ENCODE measurements around the gene SPAG7. TPM values are rescaled to one million over a fixed set of nuclear protein-coding genes. Genes with fewer than 3 reads are reported as not detected.

The SPAG7 gene, protein sequence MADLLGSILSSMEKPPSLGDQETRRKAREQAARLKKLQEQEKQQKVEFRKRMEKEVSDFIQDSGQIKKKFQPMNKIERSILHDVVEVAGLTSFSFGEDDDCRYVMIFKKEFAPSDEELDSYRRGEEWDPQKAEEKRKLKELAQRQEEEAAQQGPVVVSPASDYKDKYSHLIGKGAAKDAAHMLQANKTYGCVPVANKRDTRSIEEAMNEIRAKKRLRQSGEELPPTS
- 10 to 100 TPM; 60.6 to 65.8 TPM for total RNA-seq

DNA sequence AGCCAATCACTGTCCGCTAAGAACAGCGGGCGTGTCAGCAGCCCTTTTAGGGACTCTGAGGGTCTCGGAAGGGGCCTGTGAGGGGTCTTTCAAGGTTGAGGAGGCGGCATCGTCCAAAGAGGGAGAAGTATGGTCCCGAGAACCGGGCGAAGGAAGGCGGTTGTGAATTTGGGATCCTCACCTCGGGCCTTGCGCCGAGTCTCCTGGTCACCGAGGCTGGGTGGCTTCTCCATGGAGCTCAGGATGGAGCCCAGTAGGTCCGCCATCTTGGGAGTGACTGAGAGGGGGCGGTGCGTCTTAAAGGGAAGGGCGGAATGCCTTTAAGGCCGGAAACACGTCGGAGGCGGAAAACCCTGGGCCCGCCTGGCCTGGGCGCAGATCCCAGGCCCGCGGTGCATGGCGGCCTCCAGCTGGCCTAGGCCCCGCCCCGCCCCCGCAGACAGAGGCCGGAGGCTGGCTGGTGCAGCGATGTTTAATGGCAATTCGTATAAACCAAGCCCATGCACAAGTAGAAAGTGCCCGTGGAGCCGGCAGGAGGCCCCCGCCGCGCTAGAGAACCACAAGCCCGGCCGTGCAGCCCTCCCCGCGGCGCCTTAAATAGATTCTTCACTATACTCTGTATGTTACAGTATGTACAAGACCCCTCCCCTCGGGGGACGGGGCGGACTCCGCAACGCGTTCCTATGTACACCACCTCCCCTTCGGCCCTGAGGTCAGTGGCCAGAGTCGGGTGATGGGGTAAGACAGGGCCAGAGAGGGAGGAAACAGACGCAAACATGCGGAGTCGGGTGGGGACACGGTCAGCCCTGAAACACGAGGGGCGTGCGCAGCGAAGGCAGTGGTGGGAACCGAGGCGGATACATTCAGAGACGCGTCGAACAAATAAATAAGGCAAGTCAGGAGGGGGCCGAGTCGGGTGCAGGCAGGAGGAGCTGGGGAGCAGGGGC is at the start of gene SPAG7:
Gene SPAG7 (minus strand): TSS at position 279 of the 947 bp plus-strand sequence. CDS start 13 bp downstream, at position 266.
- H3K36me3 Mint-ChIP-seq = peaks cover 29% of the 10 kb centered on the region
- intact Hi-C loops (cut with micrococcal nuclease) = loop anchor here (1.0 to 5.0 kb wide), 3 partner anchors 20 to 64 kb away; partner anchors contain the start of genes PFN1, RNF167 and SLC25A11
- peaks cover 3% of the 10 kb centered on the region for H3K9me3 Mint-ChIP-seq
- peak; percentile 96 for DNase-seq
- CTCF ChIA-PET = interaction anchor here (0.6 to 3.1 kb wide), 12 partner anchors 13 to 402 kb away, joined by 3 to 12 read pairs (median 4); partner anchors contain the start of genes CAMTA2, ENO3, RNF167 and SLC25A11
- H3K27me3 Mint-ChIP-seq = no peaks in the 10 kb centered on the region
- H3K4me3 Mint-ChIP-seq = no peak within 1 kb of the TSS
- POLR2A ChIA-PET = interaction anchor here (0.6 to 10.7 kb wide), 9 partner anchors 13 to 264 kb away, joined by 3 to 346 read pairs (median 4); partner anchors contain the start of genes CAMTA2, ENO3, INCA1 and KIF1C
- peaks cover 37% of the 10 kb centered on the region for H3K4me1 Mint-ChIP-seq (ENCODE audit: low read depth)
- no peak within 1 kb of the TSS for H3K27ac Mint-ChIP-seq

DNA sequence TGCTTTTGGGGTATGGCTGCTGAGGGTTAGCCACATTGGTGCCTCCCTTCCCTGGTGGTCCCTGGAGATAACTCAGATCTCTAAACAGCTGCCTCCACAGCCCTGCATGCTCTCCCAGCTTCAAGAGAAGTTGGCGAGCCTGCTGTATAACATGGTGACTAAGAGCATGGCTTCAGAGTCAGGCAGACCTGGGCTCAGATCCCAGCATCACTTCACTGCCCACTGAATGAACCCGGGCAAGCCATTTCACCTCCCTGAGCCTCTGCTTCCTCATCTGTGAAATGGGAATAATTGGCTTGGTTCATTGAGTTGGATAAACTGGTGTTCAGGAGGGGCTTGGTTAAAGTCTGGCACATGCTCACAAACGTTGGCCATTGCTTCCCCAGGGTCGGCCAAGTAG is 46.7 kb upstream of the SPAG7 start:
- CTCF ChIA-PET = no interaction called here
- no peak overlapping the region for H3K27ac Mint-ChIP-seq

DNA sequence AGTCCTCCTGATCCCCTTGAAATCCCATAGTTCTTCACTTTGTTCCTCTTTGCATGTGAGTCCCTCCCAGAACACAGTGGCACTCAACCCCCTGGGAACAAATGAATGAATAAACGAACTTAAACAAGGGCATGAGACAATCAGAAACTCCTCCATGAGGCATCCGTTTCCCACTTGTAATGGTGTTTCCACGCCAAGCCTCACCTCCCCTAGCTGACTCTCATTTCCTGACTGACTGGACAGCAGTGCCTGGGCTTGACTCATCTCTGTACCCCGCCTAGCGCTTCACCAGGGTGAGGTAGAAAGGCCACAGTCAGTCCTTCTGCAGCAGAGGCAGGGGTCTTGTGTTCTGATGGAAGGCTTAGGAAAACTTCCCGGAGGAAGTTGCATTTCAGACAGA is 44.3 kb upstream of the SPAG7 start:
- H3K4me1 Mint-ChIP-seq (ENCODE audit: low read depth) = peaks cover 20% of the 10 kb centered on the region
- intact Hi-C loops (cut with micrococcal nuclease) = no loop called here
- H3K27ac Mint-ChIP-seq = peak overlapping the region; percentile 74
- no peaks in the 10 kb centered on the region for H3K27me3 Mint-ChIP-seq
- ChIA-PET POLR2A (no interaction called here), CTCF (interaction anchor here (1.5 kb wide), 2 partner anchors 31 to 50 kb away, joined by 3 to 4 read pairs; no protein-coding TSS in a partner anchor)
- DNase-seq = peak; percentile 80
- H3K9me3 Mint-ChIP-seq = no peaks in the 10 kb centered on the region
- H3K36me3 Mint-ChIP-seq = peaks cover 36% of the 10 kb centered on the region
- no peak overlapping the region for H3K4me3 Mint-ChIP-seq

More for the DNA sequence above, 46.7 kb upstream of the SPAG7 start:
- H3K4me1 Mint-ChIP-seq (ENCODE audit: low read depth) = peaks cover 25% of the 10 kb centered on the region
- H3K9me3 Mint-ChIP-seq = no peaks in the 10 kb centered on the region
- intact Hi-C loops (cut with micrococcal nuclease) = no loop called here
- peaks cover 22% of the 10 kb centered on the region for H3K36me3 Mint-ChIP-seq
- no peak for DNase-seq
- no peaks in the 10 kb centered on the region for H3K27me3 Mint-ChIP-seq
- POLR2A ChIA-PET = no interaction called here
- H3K4me3 Mint-ChIP-seq = no peak overlapping the region

DNA sequence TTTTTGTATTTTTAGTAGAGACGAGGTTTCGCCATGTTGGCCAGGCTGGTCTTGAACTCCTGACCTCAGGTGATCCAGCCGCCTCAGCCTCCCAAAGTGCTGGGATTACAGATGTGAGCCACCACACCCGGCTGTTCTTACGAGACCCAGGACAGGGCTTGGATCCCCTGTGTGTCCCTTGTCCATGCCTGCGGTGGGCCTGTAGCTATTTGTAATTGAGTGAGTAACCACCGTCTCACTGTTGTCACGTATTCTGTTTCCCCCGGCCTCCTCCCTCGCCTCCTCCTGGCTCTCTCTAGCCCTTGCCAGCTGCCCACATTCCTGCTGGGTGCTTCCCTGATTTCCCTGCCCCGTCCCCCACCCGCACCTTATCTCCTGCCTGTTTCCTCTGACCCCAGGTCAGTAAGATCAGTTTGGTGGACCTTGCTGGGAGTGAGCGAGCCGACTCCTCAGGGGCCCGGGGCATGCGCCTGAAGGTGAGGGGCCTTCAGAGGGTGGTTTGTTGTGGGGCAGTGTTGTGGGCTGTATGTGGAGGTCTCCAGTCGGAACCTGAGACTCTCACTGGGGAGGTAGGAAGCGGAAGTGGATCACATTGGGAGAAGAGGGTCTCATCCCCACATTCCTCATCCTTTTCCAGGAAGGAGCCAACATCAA is 35.7 kb upstream of the SPAG7 start:
- Mint-ChIP-seq H3K36me3 (peaks cover 51% of the 10 kb centered on the region), H3K4me1 (ENCODE audit: low read depth) (peaks cover 12% of the 10 kb centered on the region), H3K27ac (no peak overlapping the region), H3K9me3 (no peaks in the 10 kb centered on the region), H3K27me3 (no peaks in the 10 kb centered on the region), H3K4me3 (no peak overlapping the region)
- no peak for DNase-seq
- CTCF ChIA-PET = no interaction called here
- intact Hi-C loops (cut with micrococcal nuclease) = no loop called here
- POLR2A ChIA-PET = no interaction called here

DNA sequence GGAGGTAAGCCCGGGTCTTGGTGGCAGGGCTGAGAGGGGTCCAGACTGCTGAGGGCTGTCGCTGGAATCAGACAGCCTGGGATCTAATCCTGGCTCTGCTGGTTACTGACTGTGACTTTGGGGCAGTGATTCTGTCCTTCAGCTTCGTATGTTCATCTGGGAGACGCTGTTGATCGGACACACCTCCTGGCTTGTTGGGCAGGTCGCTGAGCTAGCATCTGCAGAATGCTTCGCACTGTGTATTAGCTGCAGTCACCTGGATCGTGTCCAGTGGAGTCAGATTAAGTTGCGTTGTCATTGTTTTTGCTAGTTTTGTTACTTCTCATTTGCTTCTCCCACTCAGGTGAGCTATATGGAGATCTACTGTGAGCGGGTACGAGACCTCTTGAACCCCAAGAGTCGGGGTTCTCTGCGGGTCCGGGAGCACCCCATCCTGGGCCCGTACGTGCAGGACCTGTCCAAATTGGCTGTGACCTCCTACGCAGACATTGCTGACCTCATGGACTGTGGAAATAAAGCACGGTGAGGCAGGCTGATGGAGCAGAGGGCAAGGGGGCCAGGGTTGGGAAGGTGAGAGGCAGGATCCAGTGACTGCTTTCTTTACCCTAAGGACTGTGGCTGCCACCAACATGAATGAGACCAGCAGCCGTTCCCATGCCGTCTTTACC is 34.6 kb upstream of the SPAG7 start:
- Mint-ChIP-seq H3K4me1 (ENCODE audit: low read depth) (peaks cover 12% of the 10 kb centered on the region), H3K27ac (no peak overlapping the region), H3K4me3 (no peak overlapping the region), H3K27me3 (no peaks in the 10 kb centered on the region), H3K36me3 (peaks cover 42% of the 10 kb centered on the region), H3K9me3 (no peaks in the 10 kb centered on the region)
- CTCF ChIA-PET = interaction anchor here (0.9 kb wide), 1 partner anchor 93 kb away, joined by 3 read pairs; no protein-coding TSS in a partner anchor
- POLR2A ChIA-PET = no interaction called here
- DNase-seq = no peak
- intact Hi-C loops (cut with micrococcal nuclease) = no loop called here

DNA sequence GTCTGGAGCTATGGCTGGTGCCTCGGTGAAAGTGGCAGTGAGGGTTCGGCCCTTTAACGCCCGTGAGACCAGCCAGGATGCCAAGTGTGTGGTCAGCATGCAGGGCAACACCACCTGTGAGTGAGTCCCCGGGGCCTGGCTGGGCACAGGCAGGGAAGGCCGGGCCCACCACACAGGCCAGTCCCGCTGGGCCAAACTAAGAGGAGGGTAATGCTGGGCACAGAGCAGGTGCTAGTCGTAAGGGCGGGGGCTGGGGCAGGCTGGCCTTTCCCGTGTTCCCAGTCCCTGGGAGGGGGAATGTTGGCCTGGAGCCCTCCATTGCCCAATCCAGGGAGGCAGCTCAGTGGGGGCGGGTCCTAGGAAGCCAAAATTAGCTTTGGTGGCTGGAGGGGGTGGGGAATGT is 32.6 kb upstream of the SPAG7 start:
- intact Hi-C loops (cut with micrococcal nuclease) = no loop called here
- Mint-ChIP-seq H3K9me3 (no peaks in the 10 kb centered on the region), H3K4me3 (no peak overlapping the region), H3K4me1 (ENCODE audit: low read depth) (peaks cover 17% of the 10 kb centered on the region), H3K27ac (no peak overlapping the region), H3K27me3 (no peaks in the 10 kb centered on the region), H3K36me3 (peaks cover 31% of the 10 kb centered on the region)
- DNase-seq = no peak
- CTCF ChIA-PET = interaction anchor here (1.4 kb wide), 1 partner anchor 91 kb away, joined by 4 read pairs; no protein-coding TSS in a partner anchor
- POLR2A ChIA-PET = no interaction called here

DNA sequence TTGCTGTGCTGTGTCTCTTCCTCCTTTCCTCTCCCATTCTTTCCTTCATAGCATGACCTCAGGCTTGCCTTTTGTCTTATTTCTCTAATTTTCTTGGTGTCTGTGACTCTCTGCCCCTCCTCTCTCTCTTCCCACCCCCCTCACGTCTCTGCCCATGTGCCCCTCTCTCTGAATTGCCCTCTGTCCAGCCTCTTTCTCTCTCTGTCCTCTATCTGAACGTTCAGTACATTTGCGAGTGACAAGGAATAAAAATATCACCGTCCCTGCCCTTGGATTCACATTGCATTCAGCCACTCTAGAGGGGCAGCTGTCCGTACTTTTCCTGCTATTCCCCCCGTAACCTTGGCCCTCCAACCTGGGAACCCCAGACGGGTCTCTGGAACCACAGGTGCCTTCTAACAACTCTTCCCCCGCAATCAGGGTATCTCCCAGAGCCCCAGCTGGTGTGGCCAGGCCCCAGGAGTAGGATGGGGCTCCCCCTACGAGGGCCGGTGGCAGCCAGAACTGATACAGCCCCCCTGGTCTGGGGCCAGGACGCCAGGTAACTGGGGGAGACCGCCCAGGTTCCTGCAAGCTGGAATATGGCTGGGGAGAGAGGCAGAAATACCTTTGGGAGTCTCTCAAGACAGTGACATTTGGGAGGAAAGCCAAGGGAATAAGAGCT is 31.9 kb upstream of the SPAG7 start:
- intact Hi-C loops (cut with micrococcal nuclease) = loop anchor here (5.0 kb wide), 1 partner anchor 33 kb away; no protein-coding TSS in a partner anchor

DNA sequence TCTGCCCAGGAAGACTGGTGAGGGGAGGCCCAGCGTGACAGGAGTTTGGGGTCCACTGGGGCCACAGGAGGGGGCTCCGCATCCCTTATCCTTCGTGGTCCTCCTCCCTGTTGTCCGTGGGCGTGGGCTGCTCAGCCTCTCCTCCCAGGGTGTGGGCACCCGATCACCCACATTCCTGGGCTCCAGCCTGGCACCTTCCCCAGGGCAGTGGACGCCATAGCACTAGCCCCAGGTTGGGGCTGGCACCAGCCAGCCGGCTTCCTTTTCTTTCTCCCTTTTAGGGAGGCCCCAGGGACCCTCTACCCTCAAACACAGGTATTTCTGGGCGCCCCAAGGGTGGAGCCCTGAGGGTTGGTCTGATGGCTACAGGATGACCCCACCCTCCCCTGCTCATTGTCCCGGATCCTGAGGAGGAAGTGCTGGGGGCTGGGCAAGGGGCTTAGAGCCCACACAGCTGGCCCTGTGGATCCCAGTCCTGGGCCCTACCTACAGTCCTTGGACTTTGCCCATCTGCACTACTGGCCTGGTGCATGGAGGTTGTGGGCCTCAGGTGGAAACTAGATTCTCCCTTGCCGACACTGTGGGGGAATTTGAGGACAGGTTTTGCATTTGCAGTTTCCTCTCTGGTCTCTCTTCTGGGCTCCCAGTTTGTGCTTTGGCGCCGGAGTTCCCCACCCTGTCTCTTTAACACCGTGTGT is 31.3 kb upstream of the SPAG7 start:
- Mint-ChIP-seq H3K4me3 (peak overlapping the region; percentile 82), H3K9me3 (no peaks in the 10 kb centered on the region), H3K27ac (peak overlapping the region; percentile 42), H3K27me3 (no peaks in the 10 kb centered on the region), H3K36me3 (peaks cover 17% of the 10 kb centered on the region), H3K4me1 (ENCODE audit: low read depth) (peaks cover 20% of the 10 kb centered on the region)
- intact Hi-C loops (cut with micrococcal nuclease) = loop anchor here (5.0 kb wide), 1 partner anchor 33 kb away; no protein-coding TSS in a partner anchor
- no peak for DNase-seq
- CTCF ChIA-PET = interaction anchor here (1.4 kb wide), 2 partner anchors 18 to 89 kb away, joined by 4 to 5 read pairs; no protein-coding TSS in a partner anchor
- POLR2A ChIA-PET = interaction anchor here (2.9 kb wide), 1 partner anchor 11 kb away, joined by 31 read pairs; the partner anchor contains the start of gene CAMTA2

More for the DNA sequence above, 31.9 kb upstream of the SPAG7 start:
- Mint-ChIP-seq H3K27me3 (no peaks in the 10 kb centered on the region), H3K9me3 (no peaks in the 10 kb centered on the region), H3K36me3 (peaks cover 24% of the 10 kb centered on the region), H3K4me3 (peak overlapping the region; percentile 82), H3K4me1 (ENCODE audit: low read depth) (peaks cover 20% of the 10 kb centered on the region), H3K27ac (peak overlapping the region; percentile 2)
- POLR2A ChIA-PET = no interaction called here
- no peak for DNase-seq
- CTCF ChIA-PET = interaction anchor here (1.4 kb wide), 1 partner anchor 90 kb away, joined by 4 read pairs; no protein-coding TSS in a partner anchor

DNA sequence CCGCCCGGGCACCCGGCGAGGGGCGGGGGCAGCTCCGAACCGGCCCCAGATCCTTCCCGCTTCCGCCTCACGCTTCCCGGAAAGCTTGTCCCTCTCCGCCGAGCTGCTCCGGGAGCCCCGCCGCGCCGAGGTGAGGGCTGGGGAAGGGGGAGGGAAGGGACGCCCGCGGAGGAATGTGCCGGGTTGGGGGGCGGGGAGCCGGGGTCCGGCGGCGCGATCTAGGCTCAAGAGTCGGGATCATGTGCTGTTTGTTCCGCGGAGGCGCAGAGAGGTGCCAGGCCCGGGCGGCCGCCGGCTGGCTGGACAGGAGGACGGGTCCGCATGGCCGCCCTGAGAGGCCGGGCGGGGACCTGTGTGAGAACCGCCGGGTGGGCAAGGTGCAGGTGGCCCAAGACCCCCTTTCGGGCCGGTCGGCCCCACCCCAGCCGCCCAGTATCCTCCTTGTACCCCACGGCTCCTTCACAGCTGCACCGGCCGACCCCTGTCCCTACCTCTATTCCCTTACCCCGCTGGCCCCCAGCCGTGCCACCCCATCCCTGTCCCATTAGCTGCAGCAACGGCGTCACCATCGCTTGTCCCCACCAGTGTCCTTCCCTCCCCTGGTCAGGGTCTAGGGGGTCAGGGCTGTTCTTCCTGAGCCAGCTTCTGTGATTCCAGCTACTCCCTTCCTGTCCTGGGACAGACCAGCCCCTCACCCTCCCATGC is 30.6 kb upstream of the SPAG7 start:
- POLR2A ChIA-PET = interaction anchor here (0.6 to 2.9 kb wide), 8 partner anchors 10 to 79 kb away, joined by 3 to 31 read pairs (median 6); partner anchors contain the start of genes CAMTA2, PFN1, RNF167 and SLC25A11
- Mint-ChIP-seq H3K36me3 (peaks cover 11% of the 10 kb centered on the region), H3K27me3 (no peaks in the 10 kb centered on the region), H3K9me3 (no peaks in the 10 kb centered on the region), H3K27ac (peak overlapping the region; percentile 42), H3K4me1 (ENCODE audit: low read depth) (peaks cover 20% of the 10 kb centered on the region), H3K4me3 (peak overlapping the region; percentile 82)
- intact Hi-C loops (cut with micrococcal nuclease) = loop anchor here (5.0 kb wide), 1 partner anchor 34 kb away; no protein-coding TSS in a partner anchor
- DNase-seq = no peak
- CTCF ChIA-PET = interaction anchor here (0.7 to 1.9 kb wide), 5 partner anchors 17 to 89 kb away, joined by 4 to 8 read pairs (median 5); no protein-coding TSS in a partner anchor
